ENCODE measurements around the gene KCNJ14. TPM values are rescaled to one million over a fixed set of nuclear protein-coding genes. Genes with fewer than 3 reads are reported as not detected.
A peak's percentile ranks its signal among the peaks of the same experiment; 100 is the strongest.

Gene KCNJ14
- 2.4 TPM in 2 replicates for total RNA-seq

DNA sequence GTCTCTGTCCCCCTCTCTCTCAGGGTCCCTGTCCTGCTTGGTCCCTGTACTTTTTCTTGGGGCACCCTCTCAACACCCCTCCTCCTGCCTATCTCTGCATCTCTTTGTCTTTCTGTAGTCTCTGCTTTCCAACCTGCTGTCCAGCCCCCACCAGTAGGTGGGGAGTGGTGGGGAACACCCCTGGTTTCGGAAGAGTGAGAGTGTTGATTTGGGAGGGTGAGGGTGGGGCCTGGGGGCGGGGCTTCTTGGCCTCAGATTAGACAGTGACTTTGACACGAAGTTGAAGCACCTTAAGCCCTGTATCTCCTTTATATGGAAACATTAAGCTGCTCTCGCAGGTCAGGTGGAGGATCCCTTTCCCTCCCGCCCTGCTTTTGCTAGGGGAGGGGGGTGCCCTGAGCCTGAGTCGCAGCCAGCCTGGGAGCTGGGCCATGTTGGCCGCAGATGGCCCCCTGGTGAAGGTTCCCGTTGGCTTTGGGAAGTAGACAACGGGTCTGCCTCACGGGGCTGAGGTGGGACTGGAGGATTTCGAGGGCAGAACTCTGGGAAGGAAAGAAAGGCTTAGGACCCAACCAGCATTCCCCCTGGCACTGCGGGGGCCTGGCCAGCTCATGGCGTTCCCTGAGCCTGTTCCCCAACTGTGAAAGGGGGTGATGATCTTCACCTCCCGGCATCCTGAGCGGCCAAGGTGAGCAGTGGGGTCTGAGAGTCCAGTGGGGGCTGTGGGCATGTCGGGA lies at the start of gene KCNJ14:
Gene KCNJ14, plus strand, starts transcription at position 404 of the 737 bp plus-strand sequence. CDS start 6,151 bp downstream, outside the sequence.
- Mint-ChIP-seq H3K36me3 (ENCODE audit: low read depth) (peaks cover 33% of the 10 kb centered on the region), H3K27me3 (no peaks in the 10 kb centered on the region), H3K9me3 (no peaks in the 10 kb centered on the region), H3K4me3 (no peak within 1 kb of the TSS), H3K27ac (no peak within 1 kb of the TSS), H3K4me1 (peaks cover 3% of the 10 kb centered on the region)
- intact Hi-C loops (cut with micrococcal nuclease): no loop called here
- no peak for DNase-seq

DNA sequence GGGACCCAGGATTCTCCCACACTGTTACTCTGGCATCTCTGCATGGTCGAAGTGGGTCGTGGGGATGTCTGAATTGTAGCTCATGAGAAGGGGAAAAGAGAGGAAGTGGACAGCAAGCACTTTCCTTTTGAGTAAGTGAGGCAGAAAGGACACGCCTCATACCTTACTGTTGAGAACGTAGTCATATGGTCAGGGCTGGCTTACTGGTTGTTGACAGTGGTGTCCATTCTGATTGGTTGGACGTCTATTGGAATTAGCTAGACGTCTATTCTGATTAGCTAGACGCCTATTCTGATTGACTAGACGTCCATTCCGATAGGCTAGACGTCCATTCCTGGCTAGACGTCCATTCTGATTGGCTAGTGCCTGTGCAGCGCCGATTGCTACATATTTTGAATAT lies 49.5 kb upstream of the KCNJ14 start:
- Mint-ChIP-seq H3K4me3 (no peak overlapping the region), H3K4me1 (peaks cover 4% of the 10 kb centered on the region), H3K27me3 (peaks cover 13% of the 10 kb centered on the region), H3K9me3 (no peaks in the 10 kb centered on the region), H3K27ac (no peak overlapping the region), H3K36me3 (ENCODE audit: low read depth) (no peaks in the 10 kb centered on the region)
- DNase-seq: no peak
- intact Hi-C loops (cut with micrococcal nuclease): no loop called here

DNA sequence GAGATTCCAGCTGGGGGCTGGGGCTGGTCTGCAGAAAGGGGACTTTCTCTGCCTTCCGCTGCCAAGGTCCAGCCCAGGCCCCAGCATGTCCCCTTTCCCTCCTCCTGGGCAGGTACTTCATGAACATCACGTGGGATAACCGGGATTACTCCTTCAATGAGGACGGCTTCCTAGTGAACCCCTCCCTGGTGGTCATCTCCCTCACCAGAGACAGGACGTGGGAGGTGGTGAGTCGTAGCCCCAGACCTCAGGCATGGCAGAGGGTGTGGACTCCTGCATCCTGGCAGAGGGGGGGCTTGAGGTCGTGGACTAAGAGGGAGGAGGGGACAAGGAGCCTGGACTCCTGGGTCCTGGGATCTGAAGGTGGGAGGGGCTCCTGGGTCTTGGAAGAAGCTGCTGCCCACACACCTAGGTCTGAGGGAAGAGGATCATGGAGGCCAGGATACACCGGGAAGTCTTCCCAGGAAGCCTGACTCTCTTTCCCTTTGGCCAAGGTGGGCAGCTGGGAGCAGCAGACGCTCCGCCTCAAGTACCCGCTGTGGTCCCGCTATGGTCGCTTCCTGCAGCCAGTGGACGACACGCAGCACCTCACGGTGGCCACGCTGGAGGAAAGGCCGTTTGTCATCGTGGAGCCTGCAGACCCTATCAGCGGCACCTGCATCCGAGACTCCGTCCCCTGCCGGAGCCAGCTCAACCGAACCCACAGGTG lies 41.3 kb upstream of the KCNJ14 start:
- no peak for DNase-seq
- no peak overlapping the region for H3K27ac Mint-ChIP-seq
- intact Hi-C loops (cut with micrococcal nuclease): no loop called here
- peaks cover 27% of the 10 kb centered on the region for H3K4me1 Mint-ChIP-seq
- H3K27me3 Mint-ChIP-seq: peaks cover 21% of the 10 kb centered on the region
- H3K36me3 Mint-ChIP-seq (ENCODE audit: low read depth): no peaks in the 10 kb centered on the region
- H3K9me3 Mint-ChIP-seq: no peaks in the 10 kb centered on the region
- peak overlapping the region; percentile 32 for H3K4me3 Mint-ChIP-seq

DNA sequence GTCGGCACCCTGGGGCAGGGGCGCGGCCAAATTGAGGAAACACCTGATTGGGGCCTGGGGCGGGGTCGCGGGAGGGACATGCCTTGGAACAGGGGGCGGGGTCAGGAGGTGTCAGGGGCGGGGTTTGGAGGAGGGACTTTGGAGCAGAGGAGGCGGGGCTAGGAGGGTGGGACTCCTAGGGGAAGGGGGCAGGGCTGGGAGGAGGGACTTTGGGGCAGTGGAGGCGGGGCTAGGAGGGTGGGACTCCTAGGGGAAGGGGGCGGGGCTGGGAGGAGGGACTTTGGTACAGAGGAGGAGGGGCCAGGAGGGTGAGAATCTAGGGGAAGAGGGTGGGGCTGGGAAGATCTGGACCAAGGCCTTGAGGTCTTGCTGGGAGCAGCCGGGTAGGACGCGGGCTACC lies 40.0 kb upstream of the KCNJ14 start:
- Mint-ChIP-seq H3K9me3 (no peaks in the 10 kb centered on the region), H3K27me3 (peaks cover 21% of the 10 kb centered on the region), H3K4me1 (peaks cover 29% of the 10 kb centered on the region), H3K36me3 (ENCODE audit: low read depth) (no peaks in the 10 kb centered on the region), H3K27ac (no peak overlapping the region), H3K4me3 (peak overlapping the region; percentile 66)
- peak; percentile 89 for DNase-seq
- intact Hi-C loops (cut with micrococcal nuclease): loop anchor here (1.0 kb wide), 1 partner anchor 16 kb away; no protein-coding TSS in a partner anchor

DNA sequence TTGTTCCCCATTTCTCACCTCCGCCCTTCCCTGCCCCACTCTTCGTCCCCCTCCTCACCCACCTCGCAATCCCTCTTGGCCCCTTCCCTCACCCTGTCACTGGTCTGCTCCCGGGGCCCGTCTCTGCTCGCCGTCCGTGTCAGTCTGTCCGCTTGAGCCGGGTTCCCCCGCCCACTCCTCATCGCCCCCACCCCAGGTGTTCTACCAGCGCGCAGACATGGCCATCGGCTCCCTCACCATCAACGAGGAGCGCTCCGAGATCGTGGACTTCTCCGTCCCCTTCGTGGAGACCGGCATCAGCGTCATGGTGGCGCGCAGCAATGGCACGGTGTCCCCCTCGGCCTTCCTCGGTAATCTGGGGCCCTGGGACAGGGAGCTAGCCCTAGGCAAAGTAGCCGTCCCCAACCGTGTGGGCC lies 39.6 kb upstream of the KCNJ14 start:
- intact Hi-C loops (cut with micrococcal nuclease): loop anchor here (1.0 kb wide), 1 partner anchor 17 kb away; no protein-coding TSS in a partner anchor
- H3K4me3 Mint-ChIP-seq: peak overlapping the region; percentile 66
- H3K36me3 Mint-ChIP-seq (ENCODE audit: low read depth): no peaks in the 10 kb centered on the region
- H3K9me3 Mint-ChIP-seq: no peaks in the 10 kb centered on the region
- H3K27ac Mint-ChIP-seq: no peak overlapping the region
- DNase-seq: no peak
- H3K4me1 Mint-ChIP-seq: peaks cover 29% of the 10 kb centered on the region
- peaks cover 21% of the 10 kb centered on the region for H3K27me3 Mint-ChIP-seq

DNA sequence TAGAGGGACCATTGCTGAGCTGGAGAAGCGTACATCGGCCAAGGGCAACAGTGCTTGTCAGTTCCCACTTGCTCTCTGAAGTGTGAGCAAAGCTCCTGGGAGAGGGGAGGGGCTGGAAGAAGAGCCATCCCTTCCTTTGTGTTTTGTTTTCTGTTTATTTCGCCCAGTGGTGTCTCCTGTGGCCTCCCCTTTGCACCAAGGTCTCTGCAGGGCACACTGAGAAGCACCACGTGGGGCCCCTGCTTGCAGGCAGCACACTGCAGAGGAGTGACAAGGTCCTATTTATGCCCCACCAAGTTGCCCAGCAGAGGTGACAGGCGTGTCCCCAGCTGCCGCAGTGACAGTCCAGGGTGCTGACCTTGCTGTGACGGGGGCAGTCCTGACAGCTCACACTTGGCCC lies 38.0 kb upstream of the KCNJ14 start:
- no peaks in the 10 kb centered on the region for H3K9me3 Mint-ChIP-seq
- DNase-seq: no peak
- peaks cover 21% of the 10 kb centered on the region for H3K27me3 Mint-ChIP-seq
- no peak overlapping the region for H3K4me3 Mint-ChIP-seq
- H3K4me1 Mint-ChIP-seq: peaks cover 29% of the 10 kb centered on the region
- no peaks in the 10 kb centered on the region for H3K36me3 Mint-ChIP-seq (ENCODE audit: low read depth)
- no peak overlapping the region for H3K27ac Mint-ChIP-seq
- intact Hi-C loops (cut with micrococcal nuclease): no loop called here

DNA sequence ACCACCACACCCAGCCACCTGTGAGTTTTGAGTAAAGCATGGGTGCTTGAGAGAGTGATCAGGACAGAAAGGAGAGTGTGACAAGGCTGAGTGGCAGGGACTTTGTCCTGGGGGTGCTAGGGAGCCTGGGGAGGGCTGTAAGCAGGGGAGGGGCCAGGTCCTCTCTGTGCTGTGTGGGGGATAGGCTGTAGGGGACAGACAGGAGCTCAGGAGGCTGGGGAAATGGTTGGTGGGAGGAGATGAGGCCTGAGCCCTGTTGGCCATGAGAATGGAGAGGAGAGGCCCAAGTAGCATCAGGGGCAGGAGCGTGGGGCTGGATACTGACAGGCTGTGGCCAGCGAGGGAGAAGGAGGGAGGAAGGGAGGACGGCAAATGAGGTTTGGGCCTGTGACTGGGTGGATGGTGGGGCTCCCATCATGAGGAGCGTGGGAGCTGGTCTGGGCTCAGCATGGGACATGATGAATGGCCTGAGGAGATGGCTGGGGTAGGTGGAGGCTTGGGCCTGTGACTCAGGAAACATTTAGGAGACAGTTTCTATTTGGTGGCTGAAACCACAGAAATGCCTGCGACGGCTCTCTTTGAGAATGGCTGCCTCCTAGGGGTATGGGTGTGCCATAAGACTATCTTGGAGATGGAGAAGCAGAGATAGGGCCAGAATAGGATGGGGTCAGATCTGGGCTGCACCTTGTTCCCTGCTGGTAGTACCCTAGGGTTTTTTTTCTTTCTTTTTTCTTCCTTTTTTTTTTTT lies 36.9 kb upstream of the KCNJ14 start:
- Mint-ChIP-seq H3K27ac (peak overlapping the region; percentile 83), H3K4me1 (peaks cover 29% of the 10 kb centered on the region), H3K4me3 (peak overlapping the region; percentile 59), H3K36me3 (ENCODE audit: low read depth) (no peaks in the 10 kb centered on the region), H3K27me3 (peaks cover 19% of the 10 kb centered on the region), H3K9me3 (no peaks in the 10 kb centered on the region)
- DNase-seq: peak; percentile 68
- intact Hi-C loops (cut with micrococcal nuclease): loop anchor here (1.0 to 2.0 kb wide), 2 partner anchors 26 to 54 kb away; partner anchors contain the start of genes GRWD1 and SYNGR4

DNA sequence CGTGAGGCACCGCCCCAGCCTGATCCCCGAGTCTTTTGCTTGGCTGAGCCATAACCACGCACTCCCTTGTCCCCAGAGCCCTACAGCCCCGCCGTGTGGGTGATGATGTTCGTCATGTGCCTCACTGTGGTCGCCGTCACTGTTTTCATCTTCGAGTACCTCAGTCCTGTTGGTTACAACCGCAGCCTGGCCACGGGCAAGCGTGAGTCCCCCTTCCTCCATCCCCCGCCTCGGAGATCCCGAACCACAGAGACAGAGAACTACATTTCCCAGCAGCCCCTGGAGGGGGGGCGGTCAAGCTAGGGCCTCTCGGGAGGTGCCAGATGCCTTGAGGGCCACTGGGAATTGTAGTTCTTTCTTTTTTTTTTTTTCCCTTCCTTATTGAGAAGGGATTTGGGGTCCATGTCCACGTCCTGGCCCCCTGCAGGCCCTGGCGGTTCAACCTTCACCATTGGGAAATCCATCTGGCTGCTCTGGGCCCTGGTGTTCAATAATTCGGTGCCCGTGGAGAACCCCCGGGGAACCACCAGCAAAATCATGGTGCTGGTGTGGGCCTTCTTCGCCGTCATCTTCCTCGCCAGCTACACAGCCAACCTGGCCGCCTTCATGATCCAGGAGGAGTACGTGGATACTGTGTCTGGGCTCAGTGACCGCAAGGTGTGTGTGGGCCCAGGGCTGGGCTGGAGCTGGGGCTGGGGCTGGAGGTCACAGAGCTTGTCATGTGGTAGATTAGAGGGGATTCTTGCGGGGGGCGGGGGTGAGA lies 36.0 kb upstream of the KCNJ14 start:
- Mint-ChIP-seq H3K4me1 (peaks cover 24% of the 10 kb centered on the region), H3K4me3 (peak overlapping the region; percentile 59), H3K27ac (peak overlapping the region; percentile 83), H3K9me3 (no peaks in the 10 kb centered on the region), H3K27me3 (peaks cover 13% of the 10 kb centered on the region), H3K36me3 (ENCODE audit: low read depth) (no peaks in the 10 kb centered on the region)
- intact Hi-C loops (cut with micrococcal nuclease): loop anchor here (1.0 to 2.0 kb wide), 2 partner anchors 25 to 55 kb away; partner anchors contain the start of genes GRWD1 and SYNGR4
- peak; percentile 92 for DNase-seq

DNA sequence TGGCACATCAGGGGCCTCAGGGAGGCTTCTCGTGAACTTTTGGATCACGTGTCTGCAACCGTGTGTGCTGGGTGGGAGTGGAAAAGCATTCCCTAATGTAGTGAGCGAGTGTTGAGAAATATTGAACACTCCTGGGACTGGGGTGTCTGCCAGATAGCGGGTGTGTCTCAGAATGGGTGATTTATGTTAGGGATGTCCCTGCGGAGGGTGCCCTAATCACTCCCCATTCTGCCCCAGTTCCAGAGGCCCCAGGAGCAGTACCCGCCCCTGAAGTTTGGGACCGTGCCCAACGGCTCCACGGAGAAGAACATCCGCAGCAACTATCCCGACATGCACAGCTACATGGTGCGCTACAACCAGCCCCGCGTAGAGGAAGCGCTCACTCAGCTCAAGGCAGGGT lies 33.8 kb upstream of the KCNJ14 start:
- Mint-ChIP-seq H3K9me3 (no peaks in the 10 kb centered on the region), H3K36me3 (ENCODE audit: low read depth) (no peaks in the 10 kb centered on the region), H3K27me3 (peaks cover 2% of the 10 kb centered on the region), H3K4me3 (no peak overlapping the region), H3K27ac (no peak overlapping the region), H3K4me1 (peaks cover 19% of the 10 kb centered on the region)
- no peak for DNase-seq
- intact Hi-C loops (cut with micrococcal nuclease): no loop called here

DNA sequence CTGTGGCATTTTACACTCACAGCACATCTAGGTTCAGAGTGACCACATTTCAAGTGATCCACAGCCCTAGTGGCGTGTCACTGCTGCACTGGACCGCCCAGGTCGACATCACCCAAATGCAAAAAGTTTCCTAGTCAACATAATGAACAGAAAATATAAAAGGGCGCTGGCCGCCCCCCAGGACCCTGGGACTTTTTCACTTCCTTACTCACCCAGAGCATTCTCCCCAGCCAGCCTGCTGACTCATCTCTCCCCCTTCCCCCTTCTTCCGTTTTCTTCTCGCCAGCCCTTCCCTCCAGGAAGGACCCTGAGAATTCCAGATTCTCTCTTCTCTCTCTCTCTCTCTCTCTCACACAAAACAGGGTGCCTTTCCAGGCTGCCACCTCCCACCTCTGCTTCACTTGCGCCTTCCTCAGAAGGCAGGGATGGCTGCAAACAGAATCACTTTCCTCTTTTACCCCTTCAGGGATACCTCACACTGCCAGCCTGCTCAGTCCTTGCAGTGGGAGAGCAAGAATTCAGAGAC lies 30.6 kb upstream of the KCNJ14 start:
- Mint-ChIP-seq H3K27me3 (peaks cover 2% of the 10 kb centered on the region), H3K9me3 (no peaks in the 10 kb centered on the region), H3K27ac (peak overlapping the region; percentile 35), H3K36me3 (ENCODE audit: low read depth) (no peaks in the 10 kb centered on the region), H3K4me3 (peak overlapping the region; percentile 22), H3K4me1 (peaks cover 5% of the 10 kb centered on the region)
- intact Hi-C loops (cut with micrococcal nuclease): no loop called here
- DNase-seq: no peak

DNA sequence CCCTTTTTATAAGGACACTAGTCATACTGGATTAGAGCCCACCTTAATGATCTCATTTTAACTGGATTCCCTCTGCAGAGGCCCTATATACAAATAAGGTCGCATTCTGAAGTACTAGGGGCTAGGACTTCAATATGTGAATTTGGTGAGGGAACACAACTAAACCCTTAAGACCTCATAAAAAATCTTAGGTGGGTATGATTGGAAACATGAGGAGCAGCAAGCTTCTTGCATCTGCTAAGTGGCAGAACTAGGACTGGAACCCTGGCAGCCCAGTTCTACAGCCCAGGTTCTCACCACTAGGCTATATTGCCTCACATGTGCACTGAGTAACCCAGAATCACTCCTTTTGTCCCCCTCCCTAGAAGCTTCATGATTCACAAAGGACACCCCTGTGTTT lies 26.7 kb upstream of the KCNJ14 start:
- no peak for DNase-seq
- no peak overlapping the region for H3K27ac Mint-ChIP-seq
- H3K4me3 Mint-ChIP-seq: no peak overlapping the region
- peaks cover 5% of the 10 kb centered on the region for H3K4me1 Mint-ChIP-seq
- H3K27me3 Mint-ChIP-seq: peaks cover 6% of the 10 kb centered on the region
- intact Hi-C loops (cut with micrococcal nuclease): no loop called here
- no peaks in the 10 kb centered on the region for H3K36me3 Mint-ChIP-seq (ENCODE audit: low read depth)
- H3K9me3 Mint-ChIP-seq: no peaks in the 10 kb centered on the region

DNA sequence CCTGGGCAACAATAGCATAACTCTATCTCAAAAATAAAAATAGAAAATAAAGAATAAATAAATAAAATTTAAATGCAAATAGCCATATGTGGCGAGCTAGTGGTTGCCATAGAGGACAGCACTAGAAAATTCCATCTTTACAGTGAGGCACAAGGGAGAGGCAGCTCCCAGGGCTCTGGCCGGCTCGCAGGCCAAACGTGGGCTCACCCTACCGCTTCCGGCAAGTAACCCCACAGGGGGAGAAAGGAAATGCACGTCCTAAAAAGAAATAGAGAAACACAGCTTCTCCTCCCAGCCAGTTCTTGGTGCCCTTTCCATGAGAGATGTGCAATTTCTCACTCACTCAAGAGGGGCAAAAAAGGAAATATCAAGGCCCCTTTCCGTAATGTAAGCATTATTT lies 22.0 kb upstream of the KCNJ14 start:
- intact Hi-C loops (cut with micrococcal nuclease): no loop called here
- no peak overlapping the region for H3K27ac Mint-ChIP-seq

DNA sequence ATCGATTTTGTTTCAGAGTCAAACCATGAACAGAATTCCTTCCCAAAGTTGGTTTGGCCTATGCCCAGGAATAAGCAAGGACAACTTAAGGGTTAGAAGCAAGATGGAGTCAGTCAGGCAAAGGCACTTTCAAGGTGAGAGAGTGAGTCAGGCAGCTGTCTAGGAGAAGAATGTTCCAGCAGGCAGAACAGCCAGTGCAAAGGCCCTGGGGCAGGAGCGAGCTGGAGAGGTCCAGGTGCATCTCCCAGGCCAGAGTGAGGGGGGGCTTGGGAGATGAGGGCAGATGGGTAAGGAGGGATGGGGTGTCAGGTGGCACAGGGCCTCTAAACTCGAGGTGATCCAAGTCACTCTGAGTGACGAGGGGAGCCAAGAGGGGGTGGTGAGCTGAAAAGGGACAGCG lies 18.8 kb upstream of the KCNJ14 start:
- intact Hi-C loops (cut with micrococcal nuclease): no loop called here
- H3K36me3 Mint-ChIP-seq (ENCODE audit: low read depth): no peaks in the 10 kb centered on the region

More for the DNA sequence above, 22.0 kb upstream of the KCNJ14 start:
- no peak overlapping the region for H3K4me3 Mint-ChIP-seq
- H3K4me1 Mint-ChIP-seq: no peaks in the 10 kb centered on the region
- DNase-seq: no peak
- H3K36me3 Mint-ChIP-seq (ENCODE audit: low read depth): no peaks in the 10 kb centered on the region
- H3K27me3 Mint-ChIP-seq: peaks cover 22% of the 10 kb centered on the region
- no peaks in the 10 kb centered on the region for H3K9me3 Mint-ChIP-seq

More for the DNA sequence above, 18.8 kb upstream of the KCNJ14 start:
- no peak for DNase-seq
- Mint-ChIP-seq H3K4me3 (no peak overlapping the region), H3K4me1 (no peaks in the 10 kb centered on the region), H3K27me3 (peaks cover 25% of the 10 kb centered on the region), H3K9me3 (no peaks in the 10 kb centered on the region), H3K27ac (no peak overlapping the region)

All from activated CD4-positive, alpha-beta T cell treated with anti-CD3 and anti-CD28 coated beads, Interleukin-2, amount 10 ng/mL, durations not matched to agents 24 days and 14 days (primary cell).